ENCODE data around the gene TWIST2. TPM values are rescaled to one million over a fixed set of nuclear protein-coding genes. Genes with fewer than 3 reads are reported as not detected.

TWIST2 gene
- total and polyA plus RNA-seq, 9 of the 15 experiments (the other 6 are each of a cell fraction or from before 2014, with no cell fraction given) = not detected

DNA sequence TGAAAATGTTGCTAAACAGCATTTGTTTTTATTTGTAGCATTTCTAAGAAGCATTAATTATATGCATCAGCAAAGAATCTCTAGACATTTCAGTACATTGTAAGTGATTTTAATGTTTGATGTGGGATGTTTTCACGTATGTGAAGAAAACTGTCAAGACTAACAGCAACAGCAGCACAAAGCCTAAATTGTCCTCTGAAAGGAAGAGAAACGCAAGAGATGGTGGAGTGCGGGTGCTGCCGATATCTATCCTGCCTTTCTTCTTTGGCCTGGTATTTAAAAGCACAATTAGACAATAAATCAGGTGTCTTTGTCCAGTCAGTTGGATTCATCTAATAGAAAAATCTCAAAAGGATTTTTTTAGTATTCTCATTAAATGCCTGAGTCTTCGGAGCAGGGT, 3.1 kb downstream of the TWIST2 start:
- WGBS (ENCODE audit: insufficient coverage, low coverage, missing lambda C conversion rate) = 6% methylated on average over 2 of the region's 5 CpGs
- no peak for ATAC-seq
- Histone ChIP-seq H3K9ac (ENCODE audit: insufficient read depth in 1 of 2, low read depth in 2 of 2, low read length in 2 of 2) (no peak overlapping the region), H3K9me1 (ENCODE audit: control insufficient read depth, insufficient read depth, low read length) (no peaks in the 10 kb centered on the region), H4K20me1 (replicated peaks; ENCODE audit: control insufficient read depth, insufficient read depth, low read length) (no peaks in the 10 kb centered on the region), H3K4me1 (replicated peaks in 1 of 2; ENCODE audit: control insufficient read depth in 2 of 2, insufficient read depth in 2 of 2, low read length in 2 of 2) (no peaks in the 10 kb centered on the region; a peak in 1 of 5 replicates), H3K9me3 (replicated peaks; ENCODE audit: control insufficient read depth, insufficient read depth, low read depth, low read length) (no peaks in the 10 kb centered on the region), H3K27me3 (ENCODE audit: control insufficient read depth in 2 of 2, insufficient read depth in 2 of 2, low read length in 2 of 2) (peaks cover 6 to 42% of the 10 kb centered on the region in 2 experiments; a peak in 4 of 5 replicates), H2AFZ (ENCODE audit: low read depth, low read length) (no peak overlapping the region), H3K79me2 (ENCODE audit: control insufficient read depth, insufficient read depth, low read length) (no peaks in the 10 kb centered on the region), H3K27ac (ENCODE audit: extremely low read depth, low read depth, low read length) (no peak overlapping the region), H3K4me3 (no peak overlapping the region), H3K36me3 (ENCODE audit: control insufficient read depth, insufficient read depth, low read length) (no peaks in the 10 kb centered on the region), H3K4me2 (ENCODE audit: insufficient read depth, low read length) (no peak overlapping the region)
- intact Hi-C loops (cut with micrococcal nuclease) = no loop called here
- no TSS peak for BruUV-seq (replicated peaks)
- no peak for DNase-seq (ENCODE audit: extremely low read depth in 1 of 4, low spot score in 3 of 4)
- in situ Hi-C loops (cut with MboI) = no loop called here
- ChIA-PET CTCF (ENCODE audit: low intra/inter-chr PET ratio) (no interaction called here), POLR2A (no interaction called here)
- no peak for FAIRE-seq
- TF ChIP-seq TCF7L2 (IDR thresholded peaks at IDR 0.05; ENCODE audit: low read depth, low read length) (no peak), WHSC1 (IDR thresholded peaks at IDR 0.05; ENCODE audit: low read length) (no peak), BACH1 (tag; IDR thresholded peaks at IDR 0.05) (no peak), ZFPM2 (CRISPR knock-in tag; IDR thresholded peaks at IDR 0.05) (no peak)
- TF ChIP-seq, protein P1, sequence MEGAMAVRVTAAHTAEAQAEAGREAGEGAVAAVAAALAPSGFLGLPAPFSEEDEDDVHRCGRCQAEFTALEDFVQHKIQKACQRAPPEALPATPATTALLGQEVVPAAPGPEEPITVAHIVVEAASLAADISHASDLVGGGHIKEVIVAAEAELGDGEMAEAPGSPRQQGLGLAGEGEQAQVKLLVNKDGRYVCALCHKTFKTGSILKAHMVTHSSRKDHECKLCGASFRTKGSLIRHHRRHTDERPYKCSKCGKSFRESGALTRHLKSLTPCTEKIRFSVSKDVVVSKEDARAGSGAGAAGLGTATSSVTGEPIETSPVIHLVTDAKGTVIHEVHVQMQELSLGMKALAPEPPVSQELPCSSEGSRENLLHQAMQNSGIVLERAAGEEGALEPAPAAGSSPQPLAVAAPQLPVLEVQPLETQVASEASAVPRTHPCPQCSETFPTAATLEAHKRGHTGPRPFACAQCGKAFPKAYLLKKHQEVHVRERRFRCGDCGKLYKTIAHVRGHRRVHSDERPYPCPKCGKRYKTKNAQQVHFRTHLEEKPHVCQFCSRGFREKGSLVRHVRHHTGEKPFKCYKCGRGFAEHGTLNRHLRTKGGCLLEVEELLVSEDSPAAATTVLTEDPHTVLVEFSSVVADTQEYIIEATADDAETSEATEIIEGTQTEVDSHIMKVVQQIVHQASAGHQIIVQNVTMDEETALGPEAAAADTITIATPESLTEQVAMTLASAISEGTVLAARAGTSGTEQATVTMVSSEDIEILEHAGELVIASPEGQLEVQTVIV (CRISPR knock-in tag; IDR thresholded peaks at IDR 0.05; ENCODE audit: borderline replicate concordance) = no peak
- TF ChIP-seq, protein P2, sequence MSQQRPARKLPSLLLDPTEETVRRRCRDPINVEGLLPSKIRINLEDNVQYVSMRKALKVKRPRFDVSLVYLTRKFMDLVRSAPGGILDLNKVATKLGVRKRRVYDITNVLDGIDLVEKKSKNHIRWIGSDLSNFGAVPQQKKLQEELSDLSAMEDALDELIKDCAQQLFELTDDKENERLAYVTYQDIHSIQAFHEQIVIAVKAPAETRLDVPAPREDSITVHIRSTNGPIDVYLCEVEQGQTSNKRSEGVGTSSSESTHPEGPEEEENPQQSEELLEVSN (IDR thresholded peaks at IDR 0.05; ENCODE audit: borderline replicate concordance in 1 of 2, extremely low read depth in 1 of 2, insufficient read depth in 1 of 2, insufficient read length in 1 of 2, low read depth in 1 of 2, low read length in 1 of 2, poor library complexity in 1 of 2, severe bottlenecking in 1 of 2) = no peak
- TF ChIP-seq, protein P3, sequence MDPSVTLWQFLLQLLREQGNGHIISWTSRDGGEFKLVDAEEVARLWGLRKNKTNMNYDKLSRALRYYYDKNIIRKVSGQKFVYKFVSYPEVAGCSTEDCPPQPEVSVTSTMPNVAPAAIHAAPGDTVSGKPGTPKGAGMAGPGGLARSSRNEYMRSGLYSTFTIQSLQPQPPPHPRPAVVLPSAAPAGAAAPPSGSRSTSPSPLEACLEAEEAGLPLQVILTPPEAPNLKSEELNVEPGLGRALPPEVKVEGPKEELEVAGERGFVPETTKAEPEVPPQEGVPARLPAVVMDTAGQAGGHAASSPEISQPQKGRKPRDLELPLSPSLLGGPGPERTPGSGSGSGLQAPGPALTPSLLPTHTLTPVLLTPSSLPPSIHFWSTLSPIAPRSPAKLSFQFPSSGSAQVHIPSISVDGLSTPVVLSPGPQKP (CRISPR knock-in tag; IDR thresholded peaks at IDR 0.05) = no peak

Data from K562 (cell line).